GM12872 (cell line): Measurements from ENCODE around the gene TMEM163.

Source experiments
- CTCF ChIP-seq: IDR thresholded peaks from 3 replicates; pipeline ENCODE4 v1.5.1; 2011; ENCODE audit warnings: low read depth, mild to moderate bottlenecking, low read length, moderate library complexity; ENCODE audit not compliant: insufficient read depth

TMEM163 gene

GRCh38 chr2:134448650-134449049 lies 270.1 kb downstream of the TMEM163 start:
- no peak for TF ChIP-seq CTCF

DNA sequence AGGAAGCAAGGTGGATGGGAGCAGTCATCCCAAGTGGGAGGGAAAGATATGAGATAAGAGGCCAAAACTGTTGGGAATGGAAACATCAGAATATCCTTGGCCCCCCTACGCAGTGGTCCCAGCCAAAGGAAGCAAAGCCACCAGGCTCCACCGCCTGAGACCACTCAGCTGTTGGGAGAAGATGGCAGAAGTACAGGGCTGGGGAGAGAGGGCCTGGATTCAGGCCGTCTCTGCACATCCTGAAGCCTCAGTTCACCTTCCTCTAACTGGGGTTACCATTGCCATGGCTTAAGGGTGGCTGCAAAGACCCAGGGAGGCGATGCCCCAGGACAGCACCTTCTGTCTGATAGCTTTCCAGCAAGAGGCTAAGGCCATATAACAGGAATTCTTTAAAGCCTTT lies 271.1 kb downstream of the TMEM163 start:
- no peak for TF ChIP-seq CTCF

DNA sequence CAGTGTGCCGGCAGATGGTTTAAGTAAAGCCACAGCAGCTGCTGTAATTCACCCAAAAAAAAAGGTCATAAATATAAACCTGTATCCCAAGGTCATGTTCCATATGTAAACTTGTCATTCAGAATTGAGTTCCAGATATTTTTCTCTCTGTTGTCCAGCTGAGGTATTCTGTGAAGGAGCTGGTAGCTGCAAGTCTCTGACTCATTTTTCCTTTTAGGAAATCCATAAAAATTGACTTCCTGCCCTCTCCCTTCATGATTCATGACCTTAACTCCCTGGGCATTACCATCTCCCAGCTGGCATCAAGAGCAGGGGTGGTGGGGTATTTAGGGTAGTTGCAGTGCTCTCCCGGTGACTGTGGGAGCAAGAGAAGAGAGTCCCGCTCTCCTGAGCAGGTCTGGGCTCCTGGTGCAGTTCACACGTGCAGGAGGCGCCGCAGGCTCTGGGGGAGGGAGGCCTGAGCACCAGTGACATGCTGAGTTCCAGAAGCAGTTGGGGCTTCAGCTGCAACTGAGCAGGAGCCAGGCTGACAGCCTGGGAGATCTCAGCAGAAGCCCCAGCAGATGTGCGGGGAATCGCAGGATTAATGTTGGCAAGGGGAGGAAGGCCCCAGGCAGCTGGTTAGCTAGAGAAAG lies 272.3 kb downstream of the TMEM163 start:
- TF ChIP-seq CTCF: no peak

- TF ChIP-seq CTCF: no peak
Observed at GRCh38 chr2:134445985-134446382, 272.8 kb downstream of the TMEM163 start.

DNA sequence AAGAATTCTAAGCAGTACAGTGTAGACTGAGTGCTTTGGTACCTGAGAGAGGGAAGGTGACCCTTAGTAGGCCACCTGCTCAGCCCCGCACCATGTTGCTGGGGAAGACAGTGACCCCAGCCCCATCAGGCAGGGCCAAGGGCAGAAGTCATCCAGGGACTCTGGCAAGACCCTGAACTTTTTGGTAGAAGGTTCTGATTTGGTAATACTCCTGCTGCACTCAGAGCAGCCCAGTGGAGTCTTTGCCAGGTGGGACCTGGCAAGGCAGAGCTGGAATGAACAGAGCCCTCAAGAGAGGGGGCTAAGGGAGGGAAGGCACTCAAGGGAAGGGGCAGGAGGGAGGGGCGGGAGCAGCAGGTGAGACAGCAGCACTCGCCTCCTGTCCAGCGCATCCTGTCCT lies 273.7 kb downstream of the TMEM163 start:
- no peak for TF ChIP-seq CTCF

- no peak for TF ChIP-seq CTCF
Observed at GRCh38 chr2:134443814-134444480, 274.9 kb downstream of the TMEM163 start.

GRCh38 chr2:134441153-134441863 lies 277.5 kb downstream of the TMEM163 start:
- no peak for TF ChIP-seq CTCF
